ENCODE results near the gene TMEM107.
"Not testable (repeated sequence)": the region's sequence is repeated elsewhere in the genome, so short reads cannot be mapped to it uniquely, and the experiment has no call there.

The TMEM107 gene

DNA sequence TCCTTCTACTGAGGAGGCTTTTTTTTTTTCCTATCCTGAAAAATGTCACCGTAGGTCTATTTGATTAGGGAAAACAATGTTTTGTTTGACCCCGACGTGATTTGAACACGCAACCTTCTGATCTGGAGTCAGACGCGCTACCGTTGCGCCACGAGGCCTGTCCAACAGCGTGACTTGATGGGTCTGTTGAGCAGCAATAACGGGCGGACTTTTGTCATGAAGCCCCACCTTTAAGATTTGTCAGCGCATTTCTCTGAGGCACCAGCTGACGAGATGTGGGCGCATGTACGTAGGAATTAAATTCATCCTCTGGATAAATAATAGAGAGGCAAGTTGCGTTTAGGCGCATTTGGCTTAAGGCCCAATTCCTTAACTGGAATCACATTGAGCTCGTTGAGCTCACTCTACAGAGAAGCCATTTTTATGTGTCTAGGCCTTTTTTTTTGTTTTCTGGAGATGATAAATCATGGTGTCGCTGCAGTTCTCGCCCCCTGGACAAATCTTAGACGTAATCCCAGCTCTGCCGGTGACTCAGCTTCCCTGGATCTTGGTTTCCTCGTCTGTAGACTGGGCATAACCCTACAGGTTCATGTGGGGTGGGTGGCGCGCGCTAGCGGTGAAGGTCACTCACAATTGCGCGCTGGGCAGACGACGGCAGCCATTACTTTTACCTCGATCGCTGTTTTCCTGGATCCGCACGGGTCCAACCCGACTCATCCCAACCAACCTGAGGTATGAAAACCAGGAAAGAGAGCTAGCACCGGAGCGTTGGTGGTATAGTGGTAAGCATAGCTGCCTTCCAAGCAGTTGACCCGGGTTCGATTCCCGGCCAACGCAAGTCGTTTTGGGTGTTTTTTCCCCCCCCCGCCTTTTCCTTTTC, 44.8 kb upstream of the TMEM107 start:
- Histone ChIP-seq H4K20me1 (ENCODE audit: insufficient read depth, low read length) (no peaks in the 10 kb centered on the region), H3K9me3 (ENCODE audit: insufficient read depth, low read length) (no peaks in the 10 kb centered on the region), H3K9ac (ENCODE audit: low read length) (peak overlapping the region; percentile 99), H3K27ac (ENCODE audit: low read length) (peak overlapping the region; percentile 96), H3K79me2 (ENCODE audit: low read length) (no peaks in the 10 kb centered on the region), H2AFZ (ENCODE audit: low read depth, low read length) (peak overlapping the region; percentile 90; the same call in 1 of the 2 replicates), H3K4me3 (ENCODE audit: low read length) (peak overlapping the region; percentile 100), H3K27me3 (ENCODE audit: low read depth, low read length) (no peaks in the 10 kb centered on the region), H3K4me1 (ENCODE audit: low read length) (peaks cover 18% of the 10 kb centered on the region), H3K36me3 (replicated peaks; ENCODE audit: low read depth, low read length) (no peaks in the 10 kb centered on the region), H3K4me2 (ENCODE audit: low read length) (peak overlapping the region; percentile 100)
- TF ChIP-seq, protein P1, sequence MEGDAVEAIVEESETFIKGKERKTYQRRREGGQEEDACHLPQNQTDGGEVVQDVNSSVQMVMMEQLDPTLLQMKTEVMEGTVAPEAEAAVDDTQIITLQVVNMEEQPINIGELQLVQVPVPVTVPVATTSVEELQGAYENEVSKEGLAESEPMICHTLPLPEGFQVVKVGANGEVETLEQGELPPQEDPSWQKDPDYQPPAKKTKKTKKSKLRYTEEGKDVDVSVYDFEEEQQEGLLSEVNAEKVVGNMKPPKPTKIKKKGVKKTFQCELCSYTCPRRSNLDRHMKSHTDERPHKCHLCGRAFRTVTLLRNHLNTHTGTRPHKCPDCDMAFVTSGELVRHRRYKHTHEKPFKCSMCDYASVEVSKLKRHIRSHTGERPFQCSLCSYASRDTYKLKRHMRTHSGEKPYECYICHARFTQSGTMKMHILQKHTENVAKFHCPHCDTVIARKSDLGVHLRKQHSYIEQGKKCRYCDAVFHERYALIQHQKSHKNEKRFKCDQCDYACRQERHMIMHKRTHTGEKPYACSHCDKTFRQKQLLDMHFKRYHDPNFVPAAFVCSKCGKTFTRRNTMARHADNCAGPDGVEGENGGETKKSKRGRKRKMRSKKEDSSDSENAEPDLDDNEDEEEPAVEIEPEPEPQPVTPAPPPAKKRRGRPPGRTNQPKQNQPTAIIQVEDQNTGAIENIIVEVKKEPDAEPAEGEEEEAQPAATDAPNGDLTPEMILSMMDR (IDR thresholded peaks at IDR 0.05; ENCODE audit: low read depth, low read length) = no peak
- TF ChIP-seq EZH2phosphoT487 (IDR thresholded peaks at IDR 0.05; ENCODE audit: low read depth) = no peak

DNA sequence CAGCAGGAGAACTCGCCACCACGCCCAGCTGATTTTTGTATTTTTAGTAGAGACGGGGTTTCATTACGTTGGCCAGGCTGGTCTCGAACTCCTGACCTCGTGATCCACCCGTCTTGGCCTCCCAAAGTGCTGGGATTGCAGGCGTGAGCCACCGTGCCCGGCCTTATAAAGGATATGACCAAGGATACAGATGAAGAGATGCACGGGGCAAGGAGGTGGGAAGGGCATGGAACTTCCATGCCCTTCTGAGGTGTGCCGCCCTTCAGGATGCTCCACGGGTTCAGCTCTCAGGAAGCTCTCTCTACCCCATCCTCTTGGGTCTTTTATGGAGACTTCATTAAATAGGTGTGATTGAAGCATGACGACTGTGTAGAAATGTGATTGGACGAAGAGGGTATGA, 37.8 kb upstream of the TMEM107 start:
- not testable (repeated sequence) for H3K9me3 ChIP-seq (ENCODE audit: insufficient read depth, low read length); H4K20me1 ChIP-seq (ENCODE audit: insufficient read depth, low read length); H3K27me3 ChIP-seq (ENCODE audit: low read depth, low read length); H3K9ac ChIP-seq (ENCODE audit: low read length); H3K4me2 ChIP-seq (ENCODE audit: low read length); H3K4me1 ChIP-seq (ENCODE audit: low read length); H3K36me3 ChIP-seq (replicated peaks; ENCODE audit: low read depth, low read length); H3K4me3 ChIP-seq (ENCODE audit: low read length); H2AFZ ChIP-seq (ENCODE audit: low read depth, low read length); H3K27ac ChIP-seq (ENCODE audit: low read length)
- H3K79me2 ChIP-seq (ENCODE audit: low read length) = peaks cover 17% of the 10 kb centered on the region

DNA sequence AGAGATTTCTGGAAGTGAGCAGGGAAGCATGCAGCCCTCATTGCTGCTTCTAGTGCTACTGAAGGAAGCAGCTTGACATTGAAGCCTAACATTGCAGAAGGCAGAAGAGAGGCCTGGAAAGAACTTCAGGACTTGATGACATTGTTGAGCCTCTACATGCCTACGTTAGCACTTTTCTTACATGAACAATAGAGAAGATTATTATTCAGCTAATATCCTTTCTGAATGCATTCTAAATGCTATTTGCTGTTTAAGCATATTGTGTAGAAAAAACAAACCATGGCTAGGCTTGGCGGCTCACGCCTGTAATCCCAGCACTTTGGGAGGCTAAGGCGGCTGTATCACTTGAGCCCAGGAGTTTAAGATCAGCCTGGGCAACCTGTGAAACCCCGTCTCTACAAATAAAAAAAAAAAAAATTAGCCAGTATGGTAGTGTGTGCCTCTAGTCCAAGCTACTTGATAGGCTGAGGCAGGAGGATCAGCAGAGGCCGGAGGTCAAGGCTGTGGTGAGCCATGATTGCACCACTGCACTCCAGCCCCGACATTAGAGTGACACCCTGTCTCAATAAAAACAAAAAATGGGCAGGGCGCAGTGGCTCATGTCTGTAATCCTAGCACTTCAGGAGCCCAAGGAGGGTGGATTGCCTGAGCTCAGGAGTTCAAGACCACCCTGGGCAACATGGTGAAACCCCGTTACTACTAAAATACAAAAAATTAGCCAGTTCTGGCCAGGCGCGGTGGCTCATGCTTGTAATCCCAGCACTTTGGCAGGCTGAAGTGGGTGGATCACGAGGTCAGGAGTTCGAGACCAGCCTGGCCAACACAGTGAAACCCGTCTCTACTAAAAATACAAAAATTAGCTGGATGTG, 36.4 kb upstream of the TMEM107 start:
- TF ChIP-seq, protein P1 (IDR thresholded peaks at IDR 0.05; ENCODE audit: low read depth, low read length) = no peak
- no peak for TF ChIP-seq EZH2phosphoT487 (IDR thresholded peaks at IDR 0.05; ENCODE audit: low read depth)
- H3K4me2 ChIP-seq (ENCODE audit: low read length) = no peak overlapping the region

DNA sequence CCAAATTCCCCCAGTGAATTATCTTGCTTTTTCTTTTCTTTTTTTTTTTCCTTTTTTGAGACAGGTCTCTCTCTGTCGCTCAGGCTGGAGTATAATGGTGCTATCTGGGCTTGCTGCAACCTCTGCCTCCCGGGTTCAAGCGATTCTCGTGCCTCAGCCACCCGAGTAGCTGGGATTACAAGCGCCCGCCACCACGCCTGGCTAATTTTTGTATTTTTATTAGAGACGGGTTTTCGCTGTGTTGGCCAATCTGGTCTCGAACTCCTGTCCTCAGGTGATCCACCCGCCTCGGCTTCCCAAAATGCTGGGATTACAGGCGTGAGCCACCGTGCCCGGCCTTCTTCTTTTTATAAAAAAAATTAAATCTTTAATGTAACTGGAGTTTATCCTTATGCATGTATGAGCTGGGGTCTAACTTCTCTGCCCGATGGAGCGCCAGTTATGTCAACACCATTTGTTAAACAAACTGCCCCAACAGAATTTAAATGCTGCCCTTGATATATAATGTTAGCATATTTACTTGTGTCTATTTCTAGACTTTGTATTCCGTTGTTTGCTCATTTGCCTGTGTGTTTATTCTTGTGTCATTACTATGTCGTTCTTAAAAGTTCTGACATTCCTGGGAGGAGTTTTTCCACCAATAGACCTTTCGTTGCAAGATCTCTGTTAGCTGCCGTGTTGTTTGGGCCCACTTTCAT, 34.7 kb upstream of the TMEM107 start:
- TF ChIP-seq, protein P1 (IDR thresholded peaks at IDR 0.05; ENCODE audit: low read depth, low read length) = no peak
- TF ChIP-seq EZH2phosphoT487 (IDR thresholded peaks at IDR 0.05; ENCODE audit: low read depth) = no peak
- Histone ChIP-seq H4K20me1 (ENCODE audit: insufficient read depth, low read length) (no peaks in the 10 kb centered on the region), H3K9ac (ENCODE audit: low read length) (peak overlapping the region; percentile 98), H3K4me3 (ENCODE audit: low read length) (peak overlapping the region; percentile 99), H3K4me2 (ENCODE audit: low read length) (peak overlapping the region; percentile 81), H3K79me2 (ENCODE audit: low read length) (peaks cover 35% of the 10 kb centered on the region), H3K4me1 (ENCODE audit: low read length) (peaks cover 14% of the 10 kb centered on the region), H3K27ac (ENCODE audit: low read length) (peak overlapping the region; percentile 86), H3K36me3 (replicated peaks; ENCODE audit: low read depth, low read length) (peaks cover 22% of the 10 kb centered on the region), H3K27me3 (ENCODE audit: low read depth, low read length) (no peaks in the 10 kb centered on the region), H2AFZ (ENCODE audit: low read depth, low read length) (peak overlapping the region; percentile 86), H3K9me3 (ENCODE audit: insufficient read depth, low read length) (no peaks in the 10 kb centered on the region)

More for the DNA sequence above, 36.4 kb upstream of the TMEM107 start:
- Histone ChIP-seq H3K79me2 (ENCODE audit: low read length) (peaks cover 26% of the 10 kb centered on the region), H3K4me3 (ENCODE audit: low read length) (no peak overlapping the region), H2AFZ (ENCODE audit: low read depth, low read length) (no peak overlapping the region), H3K9me3 (ENCODE audit: insufficient read depth, low read length) (no peaks in the 10 kb centered on the region), H3K4me1 (ENCODE audit: low read length) (peaks cover 14% of the 10 kb centered on the region), H4K20me1 (ENCODE audit: insufficient read depth, low read length) (no peaks in the 10 kb centered on the region), H3K9ac (ENCODE audit: low read length) (no peak overlapping the region), H3K27me3 (ENCODE audit: low read depth, low read length) (no peaks in the 10 kb centered on the region), H3K27ac (ENCODE audit: low read length) (no peak overlapping the region), H3K36me3 (replicated peaks; ENCODE audit: low read depth, low read length) (peaks cover 9% of the 10 kb centered on the region)
